GM13977 (cell line): ENCODE data around the gene SFRP2.

Source experiments
- DNase-seq: peaks from one replicate; pipeline ENCODE4 v3.0.0; 2012; ENCODE audit warnings: low spot score
- CTCF ChIP-seq: IDR thresholded peaks from 2 replicates; pipeline ENCODE4 v1.5.1; 2012; ENCODE audit warnings: mild to moderate bottlenecking, control low read depth; ENCODE audit not compliant: insufficient read depth; ENCODE audit errors: extremely low read depth, missing control alignments
- in situ Hi-C: fragments of 300-500 bp; cut with MboI; formaldehyde crosslinking; loops from one replicate; pipeline ENCODE4 v1.12.0; 2022; ENCODE audit warnings: low sequenced_read_pairs, low pct_unique_long_range_greater_than_20kb, mixed read lengths, inconsistent platforms; ENCODE audit not compliant: unreplicated experiment

The SFRP2 gene

DNA sequence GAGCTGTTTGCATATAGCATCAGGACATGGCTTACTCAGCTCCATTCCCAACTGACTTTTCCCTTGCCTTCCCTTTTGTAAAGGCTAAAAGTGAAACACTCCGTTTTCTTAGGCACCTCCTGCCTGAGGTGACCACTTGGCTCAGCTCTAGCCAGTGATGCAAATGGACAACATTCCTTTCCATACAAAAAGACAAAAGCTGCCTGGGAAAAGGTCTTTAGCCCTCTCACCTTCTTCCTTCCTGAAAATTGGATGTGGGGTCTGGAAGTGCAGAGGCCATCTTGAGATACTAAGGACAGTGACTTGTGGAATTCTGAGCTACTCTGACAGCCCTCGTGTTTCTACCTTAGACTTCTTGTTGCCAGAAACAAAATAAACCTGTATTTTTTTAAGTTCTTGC is 27.7 kb upstream of the SFRP2 start:
- TF ChIP-seq CTCF: no peak
- in situ Hi-C loops: no loop called here

GRCh38 chr4:153814789-153815188 is 25.9 kb upstream of the SFRP2 start:
- no peak for DNase-seq
- in situ Hi-C loops: no loop called here
- TF ChIP-seq CTCF: no peak

More for the DNA sequence above, 27.7 kb upstream of the SFRP2 start:
- DNase-seq: no peak

DNA sequence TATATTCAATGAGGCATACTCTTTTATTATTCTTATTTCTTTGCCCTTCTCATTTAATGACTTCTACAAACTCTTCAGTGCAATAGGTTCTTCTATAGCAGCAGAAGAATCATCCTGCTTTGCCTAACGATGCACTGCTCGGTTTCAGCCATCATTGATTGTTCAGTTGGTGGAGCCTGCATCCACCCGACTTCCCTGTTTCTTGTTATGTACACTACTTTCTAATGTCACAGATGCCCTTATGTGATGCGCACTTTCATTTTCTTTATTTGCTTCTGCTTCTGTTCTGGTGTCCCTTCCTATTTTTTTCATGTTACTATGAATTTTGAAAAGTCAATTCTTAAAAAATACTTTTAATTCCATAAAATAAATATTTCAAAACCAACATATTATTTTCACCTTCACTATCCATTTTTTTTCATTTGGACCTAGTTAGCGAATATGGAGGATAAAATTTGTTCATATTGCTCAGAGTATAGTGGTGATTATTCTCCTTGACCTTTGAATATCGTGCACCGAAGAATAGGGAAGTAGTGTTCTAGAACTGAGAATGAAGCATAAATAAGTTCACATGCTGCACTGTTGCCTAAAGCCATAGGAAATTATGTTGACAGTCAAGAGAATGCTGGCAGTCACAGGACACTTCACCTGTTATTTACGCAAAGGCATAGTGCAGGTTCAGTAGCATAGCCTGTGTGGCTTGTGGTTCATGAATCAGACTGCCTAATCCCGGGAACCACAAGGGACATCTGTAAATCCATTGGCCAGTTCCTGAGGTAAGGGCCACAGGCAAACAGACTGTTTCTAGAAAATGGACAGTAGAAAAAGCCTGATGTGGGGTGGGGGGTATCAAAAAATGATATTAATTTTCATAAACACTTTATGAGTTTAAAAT is 21.3 kb upstream of the SFRP2 start:
- DNase-seq: no peak
- in situ Hi-C loops: no loop called here
- TF ChIP-seq CTCF: no peak

DNA sequence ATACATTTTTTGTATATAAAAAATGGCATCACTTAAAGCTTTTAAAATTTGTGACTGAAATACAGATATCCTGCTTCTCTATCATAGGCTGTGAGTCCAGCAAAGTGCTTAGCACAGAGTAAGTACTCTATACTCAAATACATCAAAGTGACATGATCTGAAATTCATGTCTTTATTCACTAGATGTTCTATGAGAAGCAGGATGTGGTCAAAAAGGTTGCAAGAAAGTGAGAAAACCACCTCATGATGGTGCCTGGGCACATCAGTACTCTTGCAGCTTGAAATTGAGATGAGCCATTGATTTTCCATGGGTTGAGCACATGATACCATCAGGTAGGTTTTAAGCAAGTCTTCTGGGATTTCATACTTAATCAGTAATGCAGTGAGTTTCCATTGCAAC is 20.4 kb upstream of the SFRP2 start:
- DNase-seq: no peak

DNA sequence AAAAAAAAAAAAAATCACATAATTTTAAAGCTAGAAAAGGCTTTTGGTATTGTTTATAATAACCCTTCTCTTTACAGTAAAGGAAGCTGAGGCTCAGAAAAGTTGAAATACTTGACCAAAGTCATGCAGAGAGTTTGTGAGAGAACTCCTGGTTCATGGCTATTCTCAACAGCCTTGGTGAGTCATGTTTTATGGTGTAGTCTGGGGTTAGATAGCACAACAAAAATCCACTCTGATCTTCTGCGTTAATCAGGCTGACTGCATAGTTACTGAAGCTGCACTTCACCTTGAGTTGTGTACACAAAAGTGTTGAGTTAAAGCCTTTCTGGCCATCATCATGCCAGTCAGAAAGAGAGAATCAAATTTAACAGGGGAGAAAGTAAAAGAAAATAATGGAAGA is 19.3 kb upstream of the SFRP2 start:
- TF ChIP-seq CTCF: no peak
- in situ Hi-C loops: no loop called here
- DNase-seq: no peak

More for the DNA sequence above, 20.4 kb upstream of the SFRP2 start:
- no peak for TF ChIP-seq CTCF
- in situ Hi-C loops: no loop called here

GRCh38 chr4:153806073-153806472 is 17.2 kb upstream of the SFRP2 start:
- no peak for DNase-seq
- in situ Hi-C loops: no loop called here
- no peak for TF ChIP-seq CTCF
